SK-N-SH (cell line): ENCODE data around the gene EFCAB7. TPM values are rescaled to one million over a fixed set of nuclear protein-coding genes. Genes with fewer than 3 reads are reported as not detected.

Source experiments
- CTCF ChIA-PET: fragments of 300-600, 350-600 bp; formaldehyde crosslinking; extraction: SDS; loops from one replicate; lab custom pipeline; 2021; lab: Yijun Ruan, JAX
- POLR2A ChIA-PET: fragments of 350-600 bp; sonication (Branson Sonifier 250); formaldehyde crosslinking; extraction: SDS; loops from one replicate; lab custom pipeline; 2020; ENCODE audit warnings: antibody characterized with exemption, inconsistent platforms; lab: Yijun Ruan, JAX
- DNase-seq: peaks from one replicate; pipeline ENCODE4 v3.0.0; 2012
- H2AFZ ChIP-seq: fragments of 200-600 bp; sonication (generic); 2 replicates; pipeline ENCODE4 v1.8.1; 2016; ENCODE audit warnings: antibody characterized with exemption, mild to moderate bottlenecking, low read depth
- H3F3A ChIP-seq: fragments of 200-600 bp; sonication (generic); replicated peaks from 2 replicates; pipeline ENCODE3; 2016; ENCODE audit warnings: antibody characterized with exemption, mild to moderate bottlenecking; ENCODE audit not compliant: insufficient read depth
- H3K27ac ChIP-seq, 2 experiments: fragments of 200-500 bp in 1 of 2; fragments of 200-600 bp in 1 of 2; sonication (Bioruptor generic) in 1 of 2; sonication (generic), shearing (Covaris generic) in 1 of 2; 2 replicates each; pipeline versions ENCODE4 v1.5.1 to v1.6.1; 2014 to 2016; ENCODE audit warnings: low read depth in 2 of 2, inconsistent platforms in 1 of 2, low read length in 1 of 2, mild to moderate bottlenecking in 1 of 2, mixed read lengths in 1 of 2
- H3K27me3 ChIP-seq: fragments of 200-600 bp; sonication (generic), shearing (Covaris generic); 2 replicates; pipeline ENCODE4 v1.6.1; 2016; ENCODE audit warnings: mixed run types; ENCODE audit not compliant: insufficient read depth
- H3K36me3 ChIP-seq, 2 experiments: fragments of 200-500 bp in 1 of 2; fragments of 200-600 bp in 1 of 2; sonication (Bioruptor generic) in 1 of 2; sonication (generic) in 1 of 2; replicated peaks in 1 of 2; 2 replicates each; pipeline versions ENCODE3 to v1.5.1; 2014 to 2016; ENCODE audit warnings: low read length in 1 of 2, mild to moderate bottlenecking in 1 of 2; ENCODE audit not compliant: insufficient read depth in 2 of 2, control insufficient read depth in 1 of 2
- H3K4me1 ChIP-seq, 2 experiments: fragments of 200-500 bp in 1 of 2; fragments of 200-600 bp in 1 of 2; sonication (Bioruptor generic) in 1 of 2; sonication (generic), shearing (Covaris generic) in 1 of 2; 2 replicates each; pipeline versions ENCODE4 v1.5.1 to v1.6.1; 2014 to 2016; ENCODE audit warnings: low read depth in 1 of 2, low read length in 1 of 2, mixed run types in 1 of 2; ENCODE audit not compliant: insufficient read depth in 2 of 2, control insufficient read depth in 1 of 2
- H3K4me2 ChIP-seq: fragments of 200-600 bp; sonication (generic), shearing (Covaris generic); 2 replicates; pipeline ENCODE4 v1.6.1; 2017; ENCODE audit warnings: mixed run types
- H3K4me3 ChIP-seq, 2 experiments: fragments of 200-500 bp in 1 of 2; fragments of 200-600 bp in 1 of 2; sonication (Bioruptor generic) in 1 of 2; sonication (generic), shearing (Covaris generic) in 1 of 2; 2 replicates each; pipeline versions ENCODE4 v1.5.1 to v1.8.1; 2014 to 2016; ENCODE audit warnings: low read depth in 2 of 2, inconsistent platforms in 1 of 2, low read length in 1 of 2, mild to moderate bottlenecking in 1 of 2, mixed read lengths in 1 of 2, moderate library complexity in 1 of 2
- H3K79me2 ChIP-seq: fragments of 200-600 bp; sonication (generic); 2 replicates; pipeline ENCODE4 v1.8.1; 2017; ENCODE audit warnings: mild to moderate bottlenecking; ENCODE audit not compliant: insufficient read depth
- H3K9ac ChIP-seq: fragments of 200-600 bp; sonication (generic); 2 replicates; pipeline ENCODE4 v1.6.1; 2017; ENCODE audit warnings: mixed run types
- H3K9me2 ChIP-seq: fragments of 200-600 bp; sonication (generic); 2 replicates; pipeline ENCODE4 v1.6.1; 2017; ENCODE audit warnings: mixed run types
- H3K9me3 ChIP-seq: fragments of 200-600 bp; sonication (generic); 2 replicates; pipeline ENCODE4 v1.6.1; 2017; ENCODE audit warnings: mixed run types, mild to moderate bottlenecking, moderate library complexity
- H4K20me1 ChIP-seq: fragments of 200-600 bp; sonication (generic); 2 replicates; pipeline ENCODE4 v1.6.1; 2017; ENCODE audit warnings: mild to moderate bottlenecking, mixed run types; ENCODE audit not compliant: insufficient read depth
- ELF1 ChIP-seq: IDR thresholded peaks from 2 replicates; pipeline ENCODE4 v1.4.0; 2012
- FOSL2 ChIP-seq: IDR thresholded peaks from 2 replicates; pipeline ENCODE4 v1.4.0; 2012; ENCODE audit warnings: low read depth, mild to moderate bottlenecking, moderate library complexity, borderline replicate concordance
- FOXJ3 ChIP-seq: sonication (generic); formaldehyde crosslinking; IDR thresholded peaks from 2 replicates; pipeline ENCODE4 v1.5.1; 2020; ENCODE audit warnings: mild to moderate bottlenecking, missing genetic modification reagents
- GATA2 ChIP-seq: sonication (generic); formaldehyde crosslinking; IDR thresholded peaks from 2 replicates; pipeline ENCODE4 v1.5.0; 2020; ENCODE audit warnings: mild to moderate bottlenecking, missing genetic modification reagents
- JUND ChIP-seq: IDR thresholded peaks from 2 replicates; pipeline ENCODE4 v1.4.0; 2012
- MEF2A ChIP-seq: IDR thresholded peaks from 2 replicates; pipeline ENCODE4 v1.4.0; 2012; ENCODE audit warnings: low read depth, borderline replicate concordance
- MXI1 ChIP-seq: IDR thresholded peaks from 2 replicates; pipeline ENCODE4 v1.6.1; 2012; ENCODE audit warnings: mild to moderate bottlenecking, low read depth, low read length, improper control_type of control experiment
- NFIC ChIP-seq: IDR thresholded peaks from 2 replicates; pipeline ENCODE4 v1.4.0; 2012; ENCODE audit warnings: borderline replicate concordance
- NRF1 ChIP-seq: IDR thresholded peaks from 2 replicates; pipeline ENCODE4 v1.6.1; 2012; ENCODE audit warnings: low read depth, mild to moderate bottlenecking, low read length
- POLR2AphosphoS5 ChIP-seq: IDR thresholded peaks from 2 replicates; pipeline ENCODE4 v1.6.1; 2012; ENCODE audit warnings: low read depth, low read length
- RCOR1 ChIP-seq: fragments of 150-350 bp; IDR thresholded peaks from 2 replicates; pipeline ENCODE4 v1.6.1; 2017; ENCODE audit warnings: antibody characterized with exemption, low read length
- SIN3A ChIP-seq: IDR thresholded peaks from 2 replicates; pipeline ENCODE4 v1.6.1; 2012; ENCODE audit warnings: low read depth, mild to moderate bottlenecking, low read length, moderate library complexity, borderline replicate concordance
- SMC3 ChIP-seq: IDR thresholded peaks from 2 replicates; pipeline ENCODE4 v1.6.1; 2012; ENCODE audit warnings: low read depth, low read length, improper control_type of control experiment
- TAF1 ChIP-seq: IDR thresholded peaks from 2 replicates; pipeline ENCODE4 v1.6.1; 2012; ENCODE audit warnings: low read depth, mild to moderate bottlenecking, low read length, moderate library complexity, borderline replicate concordance
- TCF12 ChIP-seq: IDR thresholded peaks from 2 replicates; pipeline ENCODE4 v1.4.0; 2012
- YY1 ChIP-seq: IDR thresholded peaks from 2 replicates; pipeline ENCODE4 v1.4.0; 2012; ENCODE audit warnings: low read depth, mild to moderate bottlenecking
- WGBS: methylation state at CpG from one replicate; pipeline ENCODE4 v1.1.6; 2017; ENCODE audit warnings: low lambda C conversion rate; 5-methylcytosine and 5-hydroxymethylcytosine counted together
- polyA plus RNA-seq, 3 experiments: library from polyadenylated mRNA; depleted of rRNA; stranded (reverse); fragments of >200 nt; gene quantifications; 2 replicates each; pipeline ENCODE4 v1.2.3, GENCODE V29; 2012
- TF ChIP-seq, protein P1 (sequence below): fragments of 150-350 bp; IDR thresholded peaks from 2 replicates; pipeline ENCODE4 v1.6.1; 2016; ENCODE audit warnings: mild to moderate bottlenecking, low read depth, low read length
- TF ChIP-seq, protein P2 (sequence below): IDR thresholded peaks from 2 replicates; pipeline ENCODE4; 2012
- TF ChIP-seq, protein P3 (sequence below): fragments of 200-600 bp; sonication (generic); IDR thresholded peaks from 2 replicates; pipeline ENCODE4 v1.6.1; 2017; ENCODE audit warnings: antibody characterized with exemption, mild to moderate bottlenecking, moderate library complexity
- TF ChIP-seq, protein P4 (sequence below): IDR thresholded peaks from 2 replicates; pipeline ENCODE4 v1.4.0; 2012; ENCODE audit warnings: low read depth, borderline replicate concordance
- TF ChIP-seq, protein P5 (sequence below): IDR thresholded peaks from 2 replicates; pipeline ENCODE4 v1.6.1; 2012; ENCODE audit warnings: mild to moderate bottlenecking, low read depth, low read length, moderate library complexity
- TF ChIP-seq, protein P6 (sequence below): IDR thresholded peaks from 2 replicates; pipeline ENCODE4 v1.4.0; 2012; ENCODE audit warnings: low read depth, borderline replicate concordance
- TF ChIP-seq, protein P7 (sequence below): IDR thresholded peaks from 2 replicates; pipeline ENCODE4 v1.4.0; 2012; ENCODE audit warnings: low read depth

EFCAB7 gene
- polyA plus RNA-seq, 1 of the 3 experiments (the other 2 are of a cell fraction), result 2.4 TPM

DNA sequence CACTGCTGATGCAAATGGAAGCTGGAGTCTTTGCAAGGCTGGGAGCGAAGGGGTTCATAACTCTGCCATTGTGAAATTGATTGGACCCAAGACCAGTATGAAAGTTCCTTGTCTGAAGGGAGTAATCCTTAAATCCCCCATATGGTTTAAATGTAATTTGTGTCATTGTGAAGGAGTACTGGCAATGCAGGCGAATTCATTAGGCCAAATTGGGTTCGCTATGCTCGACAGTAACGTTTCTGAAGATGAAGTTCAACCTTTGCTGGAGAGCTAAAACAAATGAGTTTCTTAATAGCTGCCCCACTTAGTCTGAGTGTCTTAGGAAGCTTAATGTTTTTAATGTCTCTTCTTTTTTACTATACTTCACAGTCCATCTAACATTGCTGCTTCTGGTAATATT lies 97.3 kb downstream of the EFCAB7 start (continued):
- TF ChIP-seq, protein P1, sequence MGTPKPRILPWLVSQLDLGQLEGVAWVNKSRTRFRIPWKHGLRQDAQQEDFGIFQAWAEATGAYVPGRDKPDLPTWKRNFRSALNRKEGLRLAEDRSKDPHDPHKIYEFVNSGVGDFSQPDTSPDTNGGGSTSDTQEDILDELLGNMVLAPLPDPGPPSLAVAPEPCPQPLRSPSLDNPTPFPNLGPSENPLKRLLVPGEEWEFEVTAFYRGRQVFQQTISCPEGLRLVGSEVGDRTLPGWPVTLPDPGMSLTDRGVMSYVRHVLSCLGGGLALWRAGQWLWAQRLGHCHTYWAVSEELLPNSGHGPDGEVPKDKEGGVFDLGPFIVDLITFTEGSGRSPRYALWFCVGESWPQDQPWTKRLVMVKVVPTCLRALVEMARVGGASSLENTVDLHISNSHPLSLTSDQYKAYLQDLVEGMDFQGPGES, result no peak
- no peak for TF ChIP-seq TAF1
- TF ChIP-seq SIN3A, result no peak
- no peak for TF ChIP-seq NRF1
- TF ChIP-seq RCOR1, result no peak
- TF ChIP-seq, protein P2, sequence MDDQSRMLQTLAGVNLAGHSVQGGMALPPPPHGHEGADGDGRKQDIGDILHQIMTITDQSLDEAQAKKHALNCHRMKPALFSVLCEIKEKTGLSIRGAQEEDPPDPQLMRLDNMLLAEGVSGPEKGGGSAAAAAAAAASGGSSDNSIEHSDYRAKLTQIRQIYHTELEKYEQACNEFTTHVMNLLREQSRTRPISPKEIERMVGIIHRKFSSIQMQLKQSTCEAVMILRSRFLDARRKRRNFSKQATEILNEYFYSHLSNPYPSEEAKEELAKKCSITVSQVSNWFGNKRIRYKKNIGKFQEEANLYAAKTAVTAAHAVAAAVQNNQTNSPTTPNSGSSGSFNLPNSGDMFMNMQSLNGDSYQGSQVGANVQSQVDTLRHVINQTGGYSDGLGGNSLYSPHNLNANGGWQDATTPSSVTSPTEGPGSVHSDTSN, result no peak
- TF ChIP-seq TCF12, result no peak
- TF ChIP-seq POLR2AphosphoS5, result no peak
- TF ChIP-seq YY1, result no peak
- TF ChIP-seq MEF2A, result no peak
- no peak for TF ChIP-seq FOSL2
- TF ChIP-seq MXI1, result no peak

DNA sequence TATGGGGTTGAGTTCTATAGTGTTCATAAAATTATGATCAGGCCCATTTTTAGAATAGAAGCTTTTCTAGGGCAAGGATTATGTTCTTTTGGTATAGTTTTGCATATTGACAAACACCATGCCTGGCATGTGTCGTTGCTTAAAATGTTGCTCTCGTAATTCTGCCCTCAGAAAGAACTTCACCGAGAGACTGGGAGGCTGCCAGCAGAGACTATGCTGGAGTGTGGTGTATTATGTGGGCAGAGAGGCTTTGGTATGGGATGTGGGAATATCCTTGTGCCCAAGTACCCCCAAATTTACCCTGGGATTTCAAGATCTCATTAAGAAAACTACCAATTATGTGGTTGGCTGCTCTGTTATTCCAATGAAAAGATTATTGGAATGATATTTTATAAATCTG lies 97.8 kb downstream of the EFCAB7 start:
- Histone ChIP-seq H3F3A (no peaks in the 10 kb centered on the region), H3K4me3 (no peak overlapping the region), H3K4me2 (no peak overlapping the region), H3K9me2 (no peaks in the 10 kb centered on the region), H3K9ac (no peak overlapping the region), H3K36me3 (no peaks in the 10 kb centered on the region), H3K4me1 (peaks cover 5 to 11% of the 10 kb centered on the region in 2 experiments), H3K9me3 (no peaks in the 10 kb centered on the region), H3K27ac (peak overlapping the region in 1 of 2 experiments; percentile 65; a peak in 2 of 4 replicates), H4K20me1 (no peaks in the 10 kb centered on the region), H3K79me2 (no peaks in the 10 kb centered on the region), H2AFZ (no peak overlapping the region), H3K27me3 (no peaks in the 10 kb centered on the region)
- DNase-seq, result no peak
- POLR2A ChIA-PET, result no interaction called here
- CTCF ChIA-PET, result interaction anchor here (1.0 to 2.2 kb wide), 3 partner anchors 71 to 626 kb away, joined by 4 to 14 read pairs (median 4); no protein-coding TSS in a partner anchor
- WGBS, result 96% methylated on average over 3 of the region's 3 CpGs
- TF ChIP-seq GATA2 (CRISPR knock-in tag), result no peak
- TF ChIP-seq MEF2A, result no peak
- no peak for TF ChIP-seq SMC3
- TF ChIP-seq, protein P3, sequence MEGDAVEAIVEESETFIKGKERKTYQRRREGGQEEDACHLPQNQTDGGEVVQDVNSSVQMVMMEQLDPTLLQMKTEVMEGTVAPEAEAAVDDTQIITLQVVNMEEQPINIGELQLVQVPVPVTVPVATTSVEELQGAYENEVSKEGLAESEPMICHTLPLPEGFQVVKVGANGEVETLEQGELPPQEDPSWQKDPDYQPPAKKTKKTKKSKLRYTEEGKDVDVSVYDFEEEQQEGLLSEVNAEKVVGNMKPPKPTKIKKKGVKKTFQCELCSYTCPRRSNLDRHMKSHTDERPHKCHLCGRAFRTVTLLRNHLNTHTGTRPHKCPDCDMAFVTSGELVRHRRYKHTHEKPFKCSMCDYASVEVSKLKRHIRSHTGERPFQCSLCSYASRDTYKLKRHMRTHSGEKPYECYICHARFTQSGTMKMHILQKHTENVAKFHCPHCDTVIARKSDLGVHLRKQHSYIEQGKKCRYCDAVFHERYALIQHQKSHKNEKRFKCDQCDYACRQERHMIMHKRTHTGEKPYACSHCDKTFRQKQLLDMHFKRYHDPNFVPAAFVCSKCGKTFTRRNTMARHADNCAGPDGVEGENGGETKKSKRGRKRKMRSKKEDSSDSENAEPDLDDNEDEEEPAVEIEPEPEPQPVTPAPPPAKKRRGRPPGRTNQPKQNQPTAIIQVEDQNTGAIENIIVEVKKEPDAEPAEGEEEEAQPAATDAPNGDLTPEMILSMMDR, result no peak
- TF ChIP-seq, protein P4, sequence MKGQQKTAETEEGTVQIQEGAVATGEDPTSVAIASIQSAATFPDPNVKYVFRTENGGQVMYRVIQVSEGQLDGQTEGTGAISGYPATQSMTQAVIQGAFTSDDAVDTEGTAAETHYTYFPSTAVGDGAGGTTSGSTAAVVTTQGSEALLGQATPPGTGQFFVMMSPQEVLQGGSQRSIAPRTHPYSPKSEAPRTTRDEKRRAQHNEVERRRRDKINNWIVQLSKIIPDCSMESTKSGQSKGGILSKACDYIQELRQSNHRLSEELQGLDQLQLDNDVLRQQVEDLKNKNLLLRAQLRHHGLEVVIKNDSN, result no peak
- TF ChIP-seq, protein P5, sequence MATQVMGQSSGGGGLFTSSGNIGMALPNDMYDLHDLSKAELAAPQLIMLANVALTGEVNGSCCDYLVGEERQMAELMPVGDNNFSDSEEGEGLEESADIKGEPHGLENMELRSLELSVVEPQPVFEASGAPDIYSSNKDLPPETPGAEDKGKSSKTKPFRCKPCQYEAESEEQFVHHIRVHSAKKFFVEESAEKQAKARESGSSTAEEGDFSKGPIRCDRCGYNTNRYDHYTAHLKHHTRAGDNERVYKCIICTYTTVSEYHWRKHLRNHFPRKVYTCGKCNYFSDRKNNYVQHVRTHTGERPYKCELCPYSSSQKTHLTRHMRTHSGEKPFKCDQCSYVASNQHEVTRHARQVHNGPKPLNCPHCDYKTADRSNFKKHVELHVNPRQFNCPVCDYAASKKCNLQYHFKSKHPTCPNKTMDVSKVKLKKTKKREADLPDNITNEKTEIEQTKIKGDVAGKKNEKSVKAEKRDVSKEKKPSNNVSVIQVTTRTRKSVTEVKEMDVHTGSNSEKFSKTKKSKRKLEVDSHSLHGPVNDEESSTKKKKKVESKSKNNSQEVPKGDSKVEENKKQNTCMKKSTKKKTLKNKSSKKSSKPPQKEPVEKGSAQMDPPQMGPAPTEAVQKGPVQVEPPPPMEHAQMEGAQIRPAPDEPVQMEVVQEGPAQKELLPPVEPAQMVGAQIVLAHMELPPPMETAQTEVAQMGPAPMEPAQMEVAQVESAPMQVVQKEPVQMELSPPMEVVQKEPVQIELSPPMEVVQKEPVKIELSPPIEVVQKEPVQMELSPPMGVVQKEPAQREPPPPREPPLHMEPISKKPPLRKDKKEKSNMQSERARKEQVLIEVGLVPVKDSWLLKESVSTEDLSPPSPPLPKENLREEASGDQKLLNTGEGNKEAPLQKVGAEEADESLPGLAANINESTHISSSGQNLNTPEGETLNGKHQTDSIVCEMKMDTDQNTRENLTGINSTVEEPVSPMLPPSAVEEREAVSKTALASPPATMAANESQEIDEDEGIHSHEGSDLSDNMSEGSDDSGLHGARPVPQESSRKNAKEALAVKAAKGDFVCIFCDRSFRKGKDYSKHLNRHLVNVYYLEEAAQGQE, result no peak
- no peak for TF ChIP-seq NFIC
- no peak for TF ChIP-seq YY1
- TF ChIP-seq, protein P6, sequence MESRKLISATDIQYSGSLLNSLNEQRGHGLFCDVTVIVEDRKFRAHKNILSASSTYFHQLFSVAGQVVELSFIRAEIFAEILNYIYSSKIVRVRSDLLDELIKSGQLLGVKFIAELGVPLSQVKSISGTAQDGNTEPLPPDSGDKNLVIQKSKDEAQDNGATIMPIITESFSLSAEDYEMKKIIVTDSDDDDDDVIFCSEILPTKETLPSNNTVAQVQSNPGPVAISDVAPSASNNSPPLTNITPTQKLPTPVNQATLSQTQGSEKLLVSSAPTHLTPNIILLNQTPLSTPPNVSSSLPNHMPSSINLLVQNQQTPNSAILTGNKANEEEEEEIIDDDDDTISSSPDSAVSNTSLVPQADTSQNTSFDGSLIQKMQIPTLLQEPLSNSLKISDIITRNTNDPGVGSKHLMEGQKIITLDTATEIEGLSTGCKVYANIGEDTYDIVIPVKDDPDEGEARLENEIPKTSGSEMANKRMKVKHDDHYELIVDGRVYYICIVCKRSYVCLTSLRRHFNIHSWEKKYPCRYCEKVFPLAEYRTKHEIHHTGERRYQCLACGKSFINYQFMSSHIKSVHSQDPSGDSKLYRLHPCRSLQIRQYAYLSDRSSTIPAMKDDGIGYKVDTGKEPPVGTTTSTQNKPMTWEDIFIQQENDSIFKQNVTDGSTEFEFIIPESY, result no peak
- TF ChIP-seq FOXJ3, result no peak
- TF ChIP-seq, protein P7, sequence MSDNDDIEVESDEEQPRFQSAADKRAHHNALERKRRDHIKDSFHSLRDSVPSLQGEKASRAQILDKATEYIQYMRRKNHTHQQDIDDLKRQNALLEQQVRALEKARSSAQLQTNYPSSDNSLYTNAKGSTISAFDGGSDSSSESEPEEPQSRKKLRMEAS, result no peak
- TF ChIP-seq ELF1, result no peak
- no peak for TF ChIP-seq JUND
